IMR-90 (cell line): ENCODE data around the gene TMEM163.

Experiments
- CTCF ChIP-seq: conservative IDR thresholded peaks from 2 replicates; pipeline ENCODE4 v1.5.1; 2012; ENCODE audit warnings: mild to moderate bottlenecking, low read depth, low read length, improper control_type of control experiment
- MAZ ChIP-seq: IDR thresholded peaks from 2 replicates; pipeline ENCODE4 v1.6.1; 2012; ENCODE audit warnings: low read depth, mild to moderate bottlenecking, low read length, improper control_type of control experiment, moderate library complexity, borderline replicate concordance

- TF ChIP-seq CTCF: no peak
- no peak for TF ChIP-seq MAZ
Measured at GRCh38 chr2:134508391-134508790, 210.4 kb downstream of the TMEM163 start.
